ENCODE measurements around the gene ATP2C2. TPM values are rescaled to one million over a fixed set of nuclear protein-coding genes. Genes with fewer than 3 reads are reported as not detected.
"Not testable (repeated sequence)": the region's sequence is repeated elsewhere in the genome, so short reads cannot be mapped to it uniquely, and the experiment has no call there.

The ATP2C2 gene, protein sequence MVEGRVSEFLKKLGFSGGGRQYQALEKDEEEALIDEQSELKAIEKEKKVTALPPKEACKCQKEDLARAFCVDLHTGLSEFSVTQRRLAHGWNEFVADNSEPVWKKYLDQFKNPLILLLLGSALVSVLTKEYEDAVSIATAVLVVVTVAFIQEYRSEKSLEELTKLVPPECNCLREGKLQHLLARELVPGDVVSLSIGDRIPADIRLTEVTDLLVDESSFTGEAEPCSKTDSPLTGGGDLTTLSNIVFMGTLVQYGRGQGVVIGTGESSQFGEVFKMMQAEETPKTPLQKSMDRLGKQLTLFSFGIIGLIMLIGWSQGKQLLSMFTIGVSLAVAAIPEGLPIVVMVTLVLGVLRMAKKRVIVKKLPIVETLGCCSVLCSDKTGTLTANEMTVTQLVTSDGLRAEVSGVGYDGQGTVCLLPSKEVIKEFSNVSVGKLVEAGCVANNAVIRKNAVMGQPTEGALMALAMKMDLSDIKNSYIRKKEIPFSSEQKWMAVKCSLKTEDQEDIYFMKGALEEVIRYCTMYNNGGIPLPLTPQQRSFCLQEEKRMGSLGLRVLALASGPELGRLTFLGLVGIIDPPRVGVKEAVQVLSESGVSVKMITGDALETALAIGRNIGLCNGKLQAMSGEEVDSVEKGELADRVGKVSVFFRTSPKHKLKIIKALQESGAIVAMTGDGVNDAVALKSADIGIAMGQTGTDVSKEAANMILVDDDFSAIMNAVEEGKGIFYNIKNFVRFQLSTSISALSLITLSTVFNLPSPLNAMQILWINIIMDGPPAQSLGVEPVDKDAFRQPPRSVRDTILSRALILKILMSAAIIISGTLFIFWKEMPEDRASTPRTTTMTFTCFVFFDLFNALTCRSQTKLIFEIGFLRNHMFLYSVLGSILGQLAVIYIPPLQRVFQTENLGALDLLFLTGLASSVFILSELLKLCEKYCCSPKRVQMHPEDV
- under 0.01 TPM in 1 of 2 replicates, not detected in the other for total RNA-seq

DNA sequence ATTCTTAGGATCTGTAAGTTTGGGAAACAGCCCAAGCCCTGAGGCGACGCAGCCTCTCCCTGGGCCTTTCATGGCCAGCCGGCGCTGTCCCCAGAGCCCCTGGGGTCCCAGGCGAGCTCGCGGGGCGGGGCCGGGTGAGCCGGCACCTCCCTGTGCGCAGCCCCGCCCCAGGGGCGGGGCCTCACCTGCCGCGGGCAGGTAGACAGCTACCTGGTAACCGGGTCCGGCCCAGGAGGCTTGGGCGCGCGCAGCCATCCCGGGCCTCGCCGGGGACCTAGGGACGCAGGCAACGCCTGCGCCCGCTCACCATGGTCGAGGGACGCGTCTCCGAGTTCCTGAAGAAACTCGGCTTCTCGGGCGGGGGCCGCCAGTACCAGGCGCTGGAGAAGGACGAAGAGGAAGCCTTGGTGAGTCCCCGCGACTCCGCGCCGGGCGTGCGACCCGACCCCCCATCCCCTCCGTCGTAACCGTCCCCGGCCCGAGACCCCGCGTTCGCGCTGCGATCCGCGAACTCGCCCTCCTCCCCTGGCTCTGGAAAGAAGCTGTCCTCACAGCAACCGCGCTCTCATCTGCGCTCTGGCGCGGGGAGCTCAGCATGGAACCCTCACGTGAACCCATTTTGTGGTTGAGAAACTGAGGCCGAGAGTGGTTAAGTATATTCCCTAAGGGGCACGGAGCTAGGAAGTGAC is at the start of gene ATP2C2:
ATP2C2 (plus strand) TSS at position 231 of the 689 bp plus-strand sequence; CDS start at position 309, 78 bp downstream.
- DNase-seq (ENCODE audit: low read depth in 2 of 2): no peak

DNA sequence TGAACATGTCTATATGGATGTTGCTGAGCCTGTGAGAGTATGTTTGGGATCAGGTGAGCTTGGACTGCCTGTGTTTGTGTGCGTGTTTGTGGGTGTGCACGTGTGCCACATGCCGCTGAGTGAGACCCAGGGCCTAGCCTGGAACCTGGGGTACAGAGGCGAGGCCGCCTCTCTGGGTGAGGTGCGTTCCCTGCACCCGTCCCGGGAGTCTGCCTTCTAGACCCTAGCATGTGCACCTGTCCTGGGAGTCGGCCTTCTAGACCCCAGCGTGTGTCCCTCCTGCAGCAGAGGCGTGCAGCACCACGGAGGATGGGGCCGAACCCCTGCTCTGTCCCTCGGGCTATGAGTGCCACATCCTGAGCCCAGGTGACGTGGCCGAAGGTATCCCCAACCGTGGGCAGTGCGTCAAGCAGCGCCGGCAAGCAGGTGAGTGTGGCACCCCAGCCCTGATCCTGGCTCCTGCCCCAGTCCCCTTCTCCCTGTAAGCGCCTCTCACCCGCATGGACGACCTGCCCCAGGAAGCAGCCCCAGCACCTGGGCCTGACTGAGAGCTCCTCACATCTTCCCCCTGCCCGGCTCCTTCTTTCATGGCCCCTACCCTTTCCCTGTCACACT is 49.1 kb upstream of the ATP2C2 start:
- no peak for DNase-seq (ENCODE audit: low read depth in 2 of 2)

DNA sequence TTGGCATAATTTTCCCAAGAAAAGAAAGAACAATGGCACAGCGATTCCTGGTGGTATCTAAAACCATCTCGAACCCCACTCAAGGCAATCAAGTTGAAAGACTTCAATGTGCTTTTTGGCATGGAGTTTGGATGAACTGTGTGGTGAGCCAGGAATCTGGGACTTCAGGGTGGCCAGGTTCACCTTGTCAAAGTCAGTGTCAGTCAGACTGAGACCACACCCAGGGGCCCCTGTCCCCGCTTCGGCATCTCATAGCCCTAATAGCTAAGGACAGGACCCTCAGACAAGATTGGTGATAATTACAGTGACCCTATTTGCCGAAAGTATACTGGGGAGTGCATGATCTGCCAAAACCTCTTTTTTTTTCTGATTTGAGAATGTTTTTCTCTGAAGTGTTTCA is 47.8 kb upstream of the ATP2C2 start:
- no peak for DNase-seq (ENCODE audit: low read depth in 2 of 2)

DNA sequence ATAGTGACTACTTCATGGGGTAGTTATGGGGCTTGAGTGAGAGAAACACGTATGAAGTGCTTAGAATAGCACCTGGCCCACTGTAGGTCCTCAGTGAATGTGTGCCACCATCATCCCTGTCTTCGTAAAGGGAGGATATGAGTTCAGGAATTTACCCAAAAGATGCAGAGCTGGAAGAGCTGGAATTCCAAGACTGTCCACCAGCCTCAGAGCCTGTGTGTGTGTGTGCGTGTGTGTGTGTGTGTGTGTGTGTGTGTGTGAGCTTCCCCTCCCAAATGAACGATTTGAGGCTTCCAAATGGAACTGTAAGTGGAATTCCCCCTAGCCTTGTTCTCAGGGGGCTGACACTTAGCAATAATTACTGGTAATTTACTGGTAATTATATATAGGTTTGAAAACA is 46.4 kb upstream of the ATP2C2 start:
- DNase-seq (ENCODE audit: low read depth in 2 of 2): no peak

DNA sequence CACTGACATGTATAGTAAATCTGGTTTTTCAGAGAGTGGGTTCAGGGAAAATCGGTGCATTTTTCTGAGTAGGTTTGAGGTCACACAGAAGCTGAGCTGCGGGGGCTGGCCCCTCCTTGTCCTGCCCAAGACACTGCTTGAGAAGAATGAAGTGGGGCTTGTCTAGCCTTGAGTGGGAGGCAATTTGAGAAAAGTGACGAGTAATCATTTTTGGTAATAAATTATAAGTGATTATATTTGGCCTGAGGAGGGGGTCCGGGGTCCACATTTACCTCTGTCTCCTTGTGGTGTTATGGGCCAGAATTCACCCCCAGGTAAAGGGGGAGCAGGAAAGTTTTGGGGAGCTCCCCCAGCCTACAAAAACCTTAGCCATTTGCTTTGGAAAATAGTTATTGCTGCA is 45.6 kb upstream of the ATP2C2 start:
- DNase-seq (ENCODE audit: low read depth in 2 of 2): no peak

DNA sequence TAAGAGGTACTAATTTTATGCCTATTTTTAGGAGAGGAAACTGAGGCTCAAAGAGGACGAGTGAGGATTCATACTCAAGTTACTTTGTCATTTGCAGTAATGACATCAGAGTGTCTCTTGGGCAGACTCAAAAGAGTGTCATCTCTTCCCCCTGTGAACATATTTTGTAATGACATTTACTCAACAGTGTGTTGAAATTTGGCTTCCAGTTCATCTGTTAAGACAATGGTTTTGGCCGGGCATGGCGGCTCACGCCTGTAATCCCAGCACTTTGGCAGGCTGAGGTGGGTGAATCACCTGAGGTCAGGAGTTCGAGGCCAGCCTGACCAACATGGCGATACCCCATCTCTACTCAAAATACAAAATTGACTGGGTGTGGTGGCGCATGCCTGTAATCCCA is 44.7 kb upstream of the ATP2C2 start:
- DNase-seq (ENCODE audit: low read depth in 2 of 2): no peak

DNA sequence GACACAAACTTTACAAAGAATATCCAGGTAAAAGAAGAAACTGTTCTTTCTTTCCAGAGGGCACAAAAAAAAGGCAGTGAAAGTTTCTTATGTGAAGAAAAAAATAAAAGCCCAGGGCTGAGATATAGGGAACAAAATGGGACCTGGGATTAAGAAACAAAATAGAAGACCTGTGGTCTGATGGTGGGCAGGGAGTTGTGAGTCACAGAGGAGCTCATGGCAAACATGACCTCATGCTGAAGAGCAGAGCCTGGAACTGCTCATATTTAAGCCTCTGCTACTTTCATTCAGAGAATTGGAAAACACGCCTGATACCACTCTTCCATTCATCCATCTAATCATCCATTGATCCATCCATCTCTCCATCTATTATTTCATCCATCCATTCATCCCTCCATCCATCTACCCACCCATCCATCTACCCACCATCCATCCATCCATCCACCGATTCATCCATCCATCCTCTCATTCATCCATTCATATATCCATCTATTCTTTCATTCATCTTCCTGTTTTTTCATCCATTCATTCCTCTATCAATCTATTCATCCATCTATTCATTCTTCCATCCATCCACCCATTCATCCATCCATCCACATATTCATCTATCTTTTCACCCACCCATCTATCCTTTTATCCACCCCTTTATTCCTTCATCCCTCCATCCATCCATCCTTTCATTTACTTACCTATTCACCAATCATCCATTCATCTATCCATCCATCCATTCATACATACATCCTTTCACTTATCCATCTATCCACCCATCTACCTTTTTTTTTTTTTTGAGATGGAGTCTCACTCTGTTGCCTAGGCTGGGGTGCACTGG is 43.7 kb upstream of the ATP2C2 start:
- DNase-seq (ENCODE audit: low read depth in 2 of 2): no peak

DNA sequence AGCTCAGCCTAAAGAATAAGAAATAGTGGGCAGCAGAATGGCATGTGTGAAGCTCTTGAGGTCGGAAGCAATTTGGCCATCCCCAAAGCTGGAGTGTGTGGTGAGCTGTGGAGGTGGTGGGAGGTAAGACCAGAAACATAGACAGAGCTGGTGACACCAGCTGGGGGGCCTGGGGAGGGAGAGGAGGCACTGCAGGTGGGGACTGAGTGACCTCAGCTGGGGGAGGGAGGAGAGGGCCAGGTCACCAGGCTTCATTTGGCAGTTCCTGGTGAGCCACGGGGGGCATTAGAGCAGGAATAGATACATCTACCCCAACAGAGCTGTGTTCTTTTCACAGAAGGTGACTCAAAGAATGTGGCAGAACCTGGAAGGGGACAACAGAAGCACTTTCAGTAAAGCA is 41.8 kb upstream of the ATP2C2 start:
- DNase-seq (ENCODE audit: low read depth in 2 of 2): no peak

DNA sequence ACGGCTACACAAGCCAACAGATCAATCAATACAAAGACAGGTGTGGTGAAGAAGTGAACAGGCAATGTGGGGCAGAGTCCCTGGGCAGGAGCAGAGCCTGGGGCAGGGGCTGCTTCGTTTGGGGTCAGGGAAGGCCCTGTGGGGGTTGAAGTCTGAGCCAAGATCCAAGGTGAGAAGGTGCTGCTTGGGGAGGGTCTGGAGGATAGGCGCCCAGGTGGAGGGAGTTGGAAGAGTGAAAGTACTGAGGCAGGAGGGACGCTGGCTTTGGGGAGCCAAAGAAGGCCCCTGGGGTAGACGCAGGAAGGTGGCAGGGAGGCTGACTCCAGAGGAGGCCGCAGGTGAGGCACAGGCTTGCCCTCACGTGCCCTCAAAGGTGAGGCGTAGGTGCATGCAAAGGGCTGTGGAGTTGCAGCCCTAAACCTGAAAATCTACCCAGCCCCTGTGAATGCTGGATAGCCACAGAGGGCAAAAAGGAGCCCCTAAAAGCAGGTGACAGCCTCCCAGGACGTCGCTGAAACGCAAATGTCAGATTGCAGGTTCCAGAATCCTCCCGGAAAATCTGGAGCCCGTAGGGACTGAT is 40.3 kb upstream of the ATP2C2 start:
- no peak for DNase-seq (ENCODE audit: low read depth in 2 of 2)

DNA sequence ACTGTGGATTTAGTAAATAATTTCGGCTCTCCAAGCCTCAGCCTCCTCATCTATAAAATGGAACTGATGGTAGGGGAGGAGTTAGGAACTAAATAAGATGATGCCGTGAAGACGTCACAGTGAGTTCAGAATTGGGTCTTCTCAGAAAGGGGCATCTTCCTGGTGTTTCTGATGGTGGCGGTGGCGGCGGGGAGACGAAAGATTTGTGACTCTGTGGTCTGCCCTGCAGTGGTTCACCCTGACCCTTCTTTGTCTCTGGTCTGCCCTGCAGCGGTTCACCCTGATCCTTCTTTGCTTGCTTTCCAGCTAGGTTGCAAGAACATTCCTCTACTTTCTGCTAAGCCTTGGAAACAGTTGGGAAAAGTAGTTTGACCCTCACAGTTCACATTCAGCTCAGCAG is 39.3 kb upstream of the ATP2C2 start:
- DNase-seq (ENCODE audit: low read depth in 2 of 2): no peak

DNA sequence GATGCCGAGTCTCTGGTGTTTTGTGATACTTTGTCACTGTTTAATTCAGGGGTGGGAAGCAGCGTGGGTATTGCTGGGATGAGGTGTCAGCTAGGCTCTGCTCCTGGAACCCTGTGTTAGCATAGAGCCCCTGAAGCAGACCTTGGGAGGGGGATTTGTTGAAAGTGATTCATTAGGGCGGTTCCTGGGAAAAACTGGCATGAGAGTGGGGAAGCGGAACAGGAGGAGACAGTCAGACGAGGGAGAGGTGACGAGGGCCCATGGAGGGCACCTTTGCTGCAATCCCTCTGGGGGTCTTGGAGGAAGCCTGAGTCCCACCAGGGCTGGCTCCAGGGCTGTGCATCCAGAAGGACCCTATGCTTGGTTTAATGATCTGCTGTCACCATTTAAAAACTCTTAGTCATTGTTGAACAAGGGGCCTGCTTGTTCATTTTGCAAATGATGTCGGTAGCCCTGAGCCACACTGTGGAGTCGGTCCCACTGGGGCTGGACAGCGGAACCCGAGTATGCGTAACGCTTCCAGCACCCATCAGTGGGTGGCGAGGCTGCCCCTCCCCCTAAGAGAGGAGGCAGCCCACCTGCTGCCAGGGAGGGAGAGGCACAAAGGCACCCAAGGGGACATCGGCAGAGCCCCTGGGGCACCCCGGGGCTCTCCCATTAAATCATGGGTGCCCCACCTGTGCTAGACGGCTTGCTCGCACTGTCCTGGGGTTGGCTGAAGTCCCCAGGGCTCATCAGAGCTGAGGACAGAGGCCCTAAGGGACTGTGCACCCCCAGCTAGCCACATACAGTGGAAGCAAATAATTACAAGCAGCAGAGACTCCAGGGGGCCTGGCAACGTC is 38.3 kb upstream of the ATP2C2 start:
- no peak for DNase-seq (ENCODE audit: low read depth in 2 of 2)

DNA sequence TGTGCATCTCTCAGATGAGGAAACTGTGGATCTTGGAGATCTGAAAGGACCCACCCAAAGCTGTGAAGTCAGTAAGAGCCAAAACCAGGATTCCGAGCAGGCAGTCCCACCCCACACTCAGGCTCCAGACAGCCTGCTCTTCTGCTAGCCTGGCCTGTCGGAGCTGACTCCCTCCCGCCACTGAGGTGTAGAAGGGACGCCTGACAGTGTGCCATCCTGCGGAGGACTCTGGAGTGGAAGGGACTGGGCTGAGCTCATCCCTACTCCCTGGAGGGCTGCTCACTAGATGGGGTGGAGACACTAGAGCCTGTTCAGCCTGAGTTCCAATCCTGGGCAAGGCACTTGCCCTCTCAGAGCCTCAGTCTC is 37.7 kb upstream of the ATP2C2 start:
- no peak for DNase-seq (ENCODE audit: low read depth in 2 of 2)

DNA sequence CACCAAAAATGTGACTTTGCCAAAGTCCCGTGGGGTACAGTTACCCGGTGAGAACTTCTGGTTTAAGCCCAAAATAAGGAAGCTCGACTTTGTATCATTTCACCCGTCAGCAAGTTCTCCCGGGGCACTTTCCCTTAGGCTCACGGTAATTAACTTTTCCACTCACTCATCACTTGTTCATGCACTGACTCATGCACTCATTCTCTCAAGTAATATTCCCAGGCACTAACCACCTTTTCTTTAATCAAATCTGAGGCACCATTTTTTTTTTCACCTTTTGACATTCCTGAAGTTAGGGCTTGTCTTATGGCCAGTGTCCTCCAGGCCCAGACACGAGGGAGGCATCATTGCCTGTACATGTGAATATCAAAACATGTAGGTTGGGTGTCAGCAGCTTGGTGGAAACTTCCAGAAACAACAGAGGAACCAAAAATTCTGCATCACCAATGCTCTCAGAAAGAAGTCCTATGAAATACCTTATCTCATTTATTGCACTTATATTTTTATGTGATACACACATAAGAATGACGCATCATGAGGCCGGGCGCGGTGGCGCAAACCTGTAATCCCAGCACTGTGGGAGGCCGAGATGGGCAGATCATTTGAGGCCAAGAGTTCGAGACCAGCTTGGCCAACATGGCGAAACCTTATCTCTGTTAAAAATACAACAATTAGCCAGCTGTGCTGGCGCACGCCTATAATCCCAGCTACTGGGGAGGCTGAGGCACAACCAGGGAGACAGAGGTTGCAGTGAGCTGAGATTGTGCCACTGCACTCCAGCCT is 36.1 kb upstream of the ATP2C2 start:
- DNase-seq (ENCODE audit: low read depth in 2 of 2): no peak

DNA sequence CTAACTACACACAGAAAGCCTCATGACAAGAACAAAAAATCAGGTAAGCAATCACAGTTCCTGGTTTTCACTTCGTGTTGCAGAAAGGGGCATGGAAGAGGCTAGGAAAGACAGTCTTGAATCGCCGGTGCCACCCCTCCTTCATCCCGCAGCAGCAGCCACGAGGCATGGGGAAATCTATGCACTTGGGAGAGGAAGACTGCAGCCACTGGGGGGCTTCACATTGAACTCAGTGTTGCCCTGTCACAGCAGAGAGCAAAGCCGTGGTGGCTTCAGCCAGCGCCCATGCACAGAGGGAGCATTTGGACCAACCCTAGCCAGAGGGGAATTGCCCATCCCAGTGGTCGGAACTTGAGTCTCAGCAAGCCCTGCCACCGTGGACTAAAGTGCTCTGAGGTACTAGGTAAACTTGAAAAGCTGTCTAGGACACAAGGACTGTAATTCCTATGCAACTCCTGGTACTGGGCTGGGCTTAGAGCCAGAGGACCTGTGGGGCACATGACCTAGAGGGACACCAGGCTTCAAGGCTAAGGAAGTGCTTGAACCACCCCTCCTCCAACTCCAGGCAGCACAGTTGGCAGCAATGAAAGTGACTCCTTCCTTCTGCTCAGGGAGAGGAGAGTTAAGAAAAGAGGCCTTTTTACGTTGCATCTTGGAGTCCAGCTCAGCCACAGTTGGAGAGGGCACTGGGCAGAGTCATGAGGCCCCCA is 35.2 kb upstream of the ATP2C2 start:
- no peak for DNase-seq (ENCODE audit: low read depth in 2 of 2)

DNA sequence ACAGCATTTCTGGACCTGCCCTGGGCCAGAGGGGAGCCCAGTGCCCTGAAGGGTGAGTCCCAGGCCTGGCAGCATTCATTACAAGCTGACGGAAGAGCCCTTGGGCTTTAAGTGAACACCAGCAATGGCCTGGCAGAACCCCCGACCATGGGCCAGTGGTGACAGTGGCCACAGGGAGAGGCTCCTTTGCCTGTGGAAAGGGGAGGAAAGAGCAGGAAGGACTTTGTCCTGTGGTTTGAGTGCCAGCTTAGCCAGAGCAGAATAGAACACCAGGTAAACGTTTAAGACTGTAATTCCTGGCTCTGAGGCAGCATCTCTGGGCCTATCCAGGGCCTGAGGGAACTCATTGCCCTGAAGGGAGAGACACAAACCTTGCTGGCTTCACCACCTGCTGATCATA is 34.3 kb upstream of the ATP2C2 start:
- no peak for DNase-seq (ENCODE audit: low read depth in 2 of 2)

DNA sequence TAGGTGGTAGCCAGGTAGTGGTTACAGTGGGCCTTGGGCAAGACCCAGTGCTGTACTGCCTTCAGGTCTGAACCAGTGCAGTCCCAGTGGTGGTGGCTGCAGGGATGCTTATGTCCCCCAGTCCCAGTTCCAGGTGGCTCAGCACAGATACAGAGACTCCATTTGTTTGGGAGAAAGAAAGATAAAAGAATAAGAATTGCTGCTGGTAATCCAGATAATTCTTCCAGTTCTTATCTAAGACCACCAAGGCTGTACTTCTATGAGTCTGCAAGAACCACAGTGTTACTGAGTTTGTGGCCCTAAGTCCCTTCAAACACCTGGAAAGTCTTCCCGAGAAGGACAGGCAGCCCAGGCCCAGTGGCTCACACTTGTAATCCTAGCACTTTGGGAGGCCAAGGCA is 33.9 kb upstream of the ATP2C2 start:
- DNase-seq (ENCODE audit: low read depth in 2 of 2): no peak

DNA sequence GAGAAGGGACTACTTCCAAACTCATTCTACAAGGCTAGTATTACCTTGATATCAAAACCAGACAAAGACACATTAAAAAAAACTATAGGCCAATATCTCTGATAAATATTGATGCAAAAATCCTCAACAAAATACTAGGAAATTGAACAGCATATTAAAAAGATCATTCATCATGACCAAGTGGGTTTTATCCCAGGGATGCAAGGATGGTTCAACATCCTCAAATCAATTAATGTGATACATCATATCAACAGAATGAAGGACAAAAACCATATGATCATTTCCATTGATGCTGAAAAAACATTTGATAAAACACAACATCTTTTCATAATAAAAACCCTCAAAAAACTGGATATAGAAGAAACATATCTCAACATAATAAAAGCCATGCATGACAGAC is 31.1 kb upstream of the ATP2C2 start:
- not testable (repeated sequence) for DNase-seq (ENCODE audit: low read depth in 2 of 2)

DNA sequence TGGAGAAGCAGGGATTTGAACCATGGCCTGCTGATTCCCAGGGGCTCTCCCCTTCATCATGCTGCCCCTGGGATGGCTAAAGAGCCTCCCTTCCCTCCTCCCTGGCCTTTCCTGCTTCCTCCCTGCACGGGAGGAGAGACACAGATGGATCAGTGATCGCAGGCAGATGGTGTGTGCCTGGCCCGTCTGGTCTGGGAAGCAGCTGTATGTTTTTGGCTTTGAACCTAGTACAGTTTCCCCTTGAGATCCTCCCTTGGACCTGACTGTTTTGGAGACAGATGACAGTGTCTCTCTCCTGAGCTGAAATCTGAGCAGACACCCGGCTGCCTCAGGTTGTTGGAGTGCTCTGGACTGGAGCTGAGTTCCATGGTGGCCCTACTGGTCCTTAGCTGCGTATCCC is 29.0 kb upstream of the ATP2C2 start:
- no peak for DNase-seq (ENCODE audit: low read depth in 2 of 2)
